ENCODE data around the gene NRP2.

Gene NRP2

DNA sequence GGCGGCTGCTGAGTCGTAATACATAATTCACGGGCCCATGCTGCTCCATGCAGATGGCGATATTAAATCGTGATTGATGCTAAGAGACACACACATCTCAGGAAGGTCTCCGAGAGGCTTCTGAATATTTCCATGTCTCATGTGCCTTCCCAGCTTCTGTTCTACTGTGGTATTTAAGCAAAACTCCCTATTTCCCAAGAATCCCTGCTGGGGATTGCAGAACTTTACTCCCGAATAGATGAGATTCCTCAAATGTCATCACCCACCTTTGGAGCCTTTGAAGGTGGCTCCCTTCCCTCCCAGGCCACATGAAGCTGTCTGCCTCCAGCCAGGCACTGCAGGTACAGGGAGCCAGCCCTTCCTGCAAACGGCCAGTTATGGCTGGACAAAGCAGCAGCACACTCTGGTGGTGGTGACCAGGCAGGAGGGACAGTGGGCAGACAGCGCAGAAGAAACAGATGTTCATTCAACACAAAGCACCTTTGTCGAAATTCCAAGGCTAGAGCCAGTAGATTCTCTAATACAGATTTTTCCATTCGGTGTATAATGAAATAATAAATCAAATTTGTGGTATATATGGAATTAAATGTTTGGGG lies 14.1 kb downstream of the NRP2 start:
- TF ChIP-seq, protein P1, sequence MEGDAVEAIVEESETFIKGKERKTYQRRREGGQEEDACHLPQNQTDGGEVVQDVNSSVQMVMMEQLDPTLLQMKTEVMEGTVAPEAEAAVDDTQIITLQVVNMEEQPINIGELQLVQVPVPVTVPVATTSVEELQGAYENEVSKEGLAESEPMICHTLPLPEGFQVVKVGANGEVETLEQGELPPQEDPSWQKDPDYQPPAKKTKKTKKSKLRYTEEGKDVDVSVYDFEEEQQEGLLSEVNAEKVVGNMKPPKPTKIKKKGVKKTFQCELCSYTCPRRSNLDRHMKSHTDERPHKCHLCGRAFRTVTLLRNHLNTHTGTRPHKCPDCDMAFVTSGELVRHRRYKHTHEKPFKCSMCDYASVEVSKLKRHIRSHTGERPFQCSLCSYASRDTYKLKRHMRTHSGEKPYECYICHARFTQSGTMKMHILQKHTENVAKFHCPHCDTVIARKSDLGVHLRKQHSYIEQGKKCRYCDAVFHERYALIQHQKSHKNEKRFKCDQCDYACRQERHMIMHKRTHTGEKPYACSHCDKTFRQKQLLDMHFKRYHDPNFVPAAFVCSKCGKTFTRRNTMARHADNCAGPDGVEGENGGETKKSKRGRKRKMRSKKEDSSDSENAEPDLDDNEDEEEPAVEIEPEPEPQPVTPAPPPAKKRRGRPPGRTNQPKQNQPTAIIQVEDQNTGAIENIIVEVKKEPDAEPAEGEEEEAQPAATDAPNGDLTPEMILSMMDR (conservative IDR thresholded peaks at IDR 0.05; ENCODE audit: low read depth, low read length): peak; percentile 55
- peak; percentile 40 for DNase-seq (ENCODE audit: low read depth)
- no peak overlapping the region for H3K4me3 ChIP-seq (ENCODE audit: low read depth, low read length)

DNA sequence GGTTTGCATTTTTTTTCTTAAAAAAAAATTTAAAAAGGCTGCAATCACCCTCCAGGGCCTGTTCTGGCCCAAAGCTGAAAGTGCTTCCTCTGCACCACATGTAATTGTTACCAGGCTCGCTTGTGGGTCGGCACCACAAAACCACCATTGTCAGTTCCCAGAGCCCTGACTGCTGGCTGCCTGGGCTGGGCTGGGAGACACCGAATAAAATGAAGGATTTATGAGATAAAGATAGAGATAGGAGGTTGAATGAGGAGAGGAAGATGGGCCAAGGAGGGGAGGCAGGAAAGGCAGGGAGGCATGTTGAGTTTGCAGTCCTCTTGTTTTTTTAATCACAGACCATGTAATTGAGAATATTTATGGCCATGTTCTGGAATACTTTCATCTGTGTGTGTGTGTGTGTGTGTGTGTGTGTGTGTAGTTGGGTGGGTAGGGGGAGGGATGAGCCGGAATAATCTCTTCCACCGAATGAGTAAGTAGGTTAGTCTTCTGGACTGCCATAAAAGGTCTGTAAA lies 14.7 kb downstream of the NRP2 start:
- DNase-seq (ENCODE audit: low read depth): peak; percentile 74
- H3K4me3 ChIP-seq (ENCODE audit: low read depth, low read length): no peak overlapping the region
- TF ChIP-seq, protein P1 (conservative IDR thresholded peaks at IDR 0.05; ENCODE audit: low read depth, low read length): no peak

DNA sequence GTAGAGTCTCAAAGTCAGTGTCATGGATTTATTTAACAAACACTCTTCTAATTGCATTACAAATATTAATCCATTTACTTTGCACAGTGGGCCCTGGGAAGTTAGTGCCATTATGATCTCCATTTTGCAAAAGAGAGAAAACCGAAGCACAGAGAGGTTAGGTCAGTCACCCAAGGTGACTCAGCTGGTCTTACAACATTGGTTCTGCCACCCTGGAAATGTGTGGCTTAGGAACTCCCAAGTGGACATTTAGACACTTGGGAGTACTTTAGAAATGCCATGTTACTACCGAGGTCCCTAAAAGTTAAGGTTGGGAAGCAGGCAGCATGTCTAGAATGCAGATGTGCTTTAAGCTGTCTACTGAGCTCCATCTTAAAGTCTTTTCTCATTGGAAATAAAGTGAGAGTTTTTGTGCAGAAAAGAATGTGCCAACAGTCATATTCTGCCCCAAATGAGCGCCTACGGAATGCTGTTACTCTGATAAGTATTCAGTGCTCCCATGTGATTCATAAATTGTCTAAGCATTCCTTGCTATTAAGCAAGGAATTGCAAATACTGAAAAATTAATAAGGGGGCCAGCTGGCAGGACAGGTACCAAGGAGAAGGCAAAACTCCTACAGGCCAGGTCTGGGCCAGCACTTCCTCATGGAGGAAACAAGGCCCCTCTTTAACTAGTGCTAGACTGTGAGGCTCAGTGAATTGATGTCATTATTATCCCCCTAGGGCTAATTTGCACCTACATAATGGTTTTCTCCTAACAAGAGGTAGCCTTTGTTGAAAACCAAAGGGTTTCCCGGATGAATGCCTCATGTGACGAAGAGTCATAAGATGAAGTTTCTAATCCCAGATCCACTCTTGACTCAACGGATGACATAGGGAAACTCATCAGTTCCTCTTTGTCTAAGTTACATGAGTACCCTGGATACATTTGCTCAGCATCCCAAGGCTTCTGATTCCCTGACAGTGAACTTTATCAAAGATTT lies 16.3 kb downstream of the NRP2 start:
- DNase-seq (ENCODE audit: low read depth): no peak
- TF ChIP-seq, protein P1 (conservative IDR thresholded peaks at IDR 0.05; ENCODE audit: low read depth, low read length): no peak
- no peak overlapping the region for H3K4me3 ChIP-seq (ENCODE audit: low read depth, low read length)

DNA sequence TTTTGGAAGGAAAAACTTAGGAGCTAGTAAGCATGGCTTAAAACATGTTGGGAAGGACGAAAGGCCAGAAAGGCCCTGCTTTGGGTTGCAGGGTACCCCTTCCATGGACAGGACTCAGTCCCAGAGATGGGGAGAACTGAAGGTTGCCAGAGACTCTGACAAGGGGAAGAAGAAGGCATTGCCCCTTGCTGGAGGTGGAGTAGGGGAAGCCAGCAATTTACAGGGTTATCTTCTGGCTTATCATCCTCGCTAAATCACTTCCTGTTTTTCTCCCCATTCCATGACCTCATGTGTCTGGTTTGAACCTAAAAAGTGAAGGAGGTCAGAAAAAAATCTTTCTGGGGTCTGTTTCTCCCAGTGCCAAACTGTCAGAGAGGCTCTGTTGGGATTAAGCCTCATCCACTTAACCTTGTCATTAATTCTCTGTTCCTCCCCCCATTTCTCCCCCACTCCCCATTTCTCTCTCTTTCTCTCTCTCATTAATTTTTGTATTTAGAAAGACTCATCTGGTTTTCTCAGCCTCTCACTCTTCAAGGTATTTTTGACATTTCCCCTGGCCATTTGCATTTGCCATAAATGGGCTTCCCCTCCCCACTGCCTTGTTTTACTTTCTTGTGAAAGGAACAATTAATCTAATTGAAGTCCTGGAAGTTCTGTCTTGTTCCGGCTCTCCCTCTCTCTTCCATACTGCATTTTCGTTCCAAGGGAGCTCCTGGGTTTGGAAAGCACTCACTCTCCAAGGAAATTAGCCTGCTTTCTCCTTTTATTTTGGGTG lies 17.4 kb downstream of the NRP2 start:
- TF ChIP-seq, protein P1 (conservative IDR thresholded peaks at IDR 0.05; ENCODE audit: low read depth, low read length): no peak
- no peak overlapping the region for H3K4me3 ChIP-seq (ENCODE audit: low read depth, low read length)
- DNase-seq (ENCODE audit: low read depth): no peak

DNA sequence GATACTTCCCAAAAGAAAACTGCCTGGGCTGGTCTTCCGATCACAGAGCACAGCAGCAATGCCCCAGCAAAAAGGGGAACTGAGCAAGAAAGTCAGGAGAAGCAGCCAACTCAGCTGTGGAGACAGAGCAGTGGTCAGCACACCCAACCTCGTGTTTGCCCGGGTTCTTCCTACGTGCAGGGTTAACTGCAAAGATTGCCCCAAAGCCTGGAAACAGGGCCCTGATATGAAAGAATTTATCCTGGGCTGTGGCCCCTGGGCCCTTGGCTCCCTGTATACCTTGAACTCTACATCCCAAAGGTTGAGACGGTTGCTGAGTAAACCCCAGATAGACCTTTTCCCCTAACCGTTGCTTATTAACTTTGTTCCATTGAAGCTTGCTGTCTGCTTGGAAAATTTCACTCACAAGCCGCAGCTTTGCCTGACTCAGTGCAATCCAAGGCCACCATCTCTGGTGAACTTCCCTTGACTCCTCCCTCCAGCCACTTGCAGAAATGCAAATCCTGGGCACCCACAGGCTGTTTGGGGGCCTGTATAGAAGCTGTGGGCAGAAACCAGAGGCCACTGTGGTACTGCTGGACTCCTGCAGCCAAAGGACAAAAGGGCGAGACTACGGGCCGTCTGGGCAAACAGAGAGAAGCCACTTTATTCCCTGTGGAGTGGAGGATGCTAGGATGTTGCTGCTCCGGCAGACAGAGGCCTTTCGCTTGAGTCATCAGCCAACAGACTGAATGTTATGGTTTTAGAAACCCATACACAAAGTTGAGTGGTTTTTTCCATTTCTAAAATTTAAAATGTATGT lies 18.2 kb downstream of the NRP2 start:
- no peak overlapping the region for H3K4me3 ChIP-seq (ENCODE audit: low read depth, low read length)
- TF ChIP-seq, protein P1 (conservative IDR thresholded peaks at IDR 0.05; ENCODE audit: low read depth, low read length): no peak
- peak; percentile 94 for DNase-seq (ENCODE audit: low read depth)

DNA sequence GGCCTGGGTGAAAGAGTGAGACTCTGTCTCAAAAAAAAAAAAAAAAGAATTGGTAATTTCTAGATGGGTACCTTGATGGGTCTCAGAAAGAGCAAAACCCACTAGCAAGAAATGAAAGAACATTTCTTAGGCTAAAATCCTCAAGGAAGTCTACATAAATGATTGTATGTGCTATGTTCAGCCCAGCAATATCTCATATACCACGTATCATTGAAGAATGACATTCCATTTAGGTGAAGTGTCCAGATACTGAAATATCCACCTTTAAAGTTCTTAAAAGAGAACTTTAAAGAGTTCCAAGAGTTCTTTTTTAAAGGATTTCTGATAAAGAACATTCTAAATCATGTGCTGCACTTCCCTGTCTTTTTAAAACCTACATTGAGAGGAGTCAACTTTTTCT lies 19.2 kb downstream of the NRP2 start:
- peak; percentile 58 for DNase-seq (ENCODE audit: low read depth)
- TF ChIP-seq, protein P1 (conservative IDR thresholded peaks at IDR 0.05; ENCODE audit: low read depth, low read length): no peak
- no peak overlapping the region for H3K4me3 ChIP-seq (ENCODE audit: low read depth, low read length)

Measured in choroid plexus epithelial cell (primary cell).